Loucy (cell line): ENCODE data around the gene CYP3A4.

Experiments
- CTCF ChIP-seq: fragments of 200-600 bp; sonication (generic); conservative IDR thresholded peaks from 2 replicates; pipeline ENCODE4 v1.5.1; 2014; ENCODE audit warnings: mild to moderate bottlenecking, antibody characterized with exemption, low read length
- EZH2phosphoT487 ChIP-seq: fragments of 200-600 bp; IDR thresholded peaks from 2 replicates; pipeline ENCODE4 v1.6.1; 2018; ENCODE audit warnings: antibody characterized with exemption, mild to moderate bottlenecking, moderate library complexity, borderline replicate concordance

- TF ChIP-seq CTCF: no peak
- no peak for TF ChIP-seq EZH2phosphoT487
Measured at GRCh38 chr7:99808766-99809165, 24.8 kb upstream of the CYP3A4 start.
